ENCODE data around the gene NOS1AP.
A peak's percentile ranks its signal among the peaks of the same experiment; 100 is the strongest.

Gene NOS1AP

DNA sequence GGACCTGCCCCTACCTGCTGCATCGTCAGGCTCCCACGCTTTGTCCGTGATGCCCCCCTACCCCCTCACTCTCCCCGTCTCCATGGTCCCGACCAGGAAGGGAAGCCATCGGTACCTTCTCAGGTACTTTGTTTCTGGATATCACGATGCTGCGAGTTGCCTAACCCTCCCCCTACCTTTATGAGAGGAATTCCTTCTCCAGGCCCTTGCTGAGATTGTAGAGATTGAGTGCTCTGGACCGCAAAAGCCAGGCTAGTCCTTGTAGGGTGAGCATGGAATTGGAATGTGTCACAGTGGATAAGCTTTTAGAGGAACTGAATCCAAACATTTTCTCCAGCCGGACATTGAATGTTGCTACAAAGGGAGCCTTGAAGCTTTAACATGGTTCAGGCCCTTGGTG lies 298.3 kb downstream of the NOS1AP start:
- no peak for DNase-seq (ENCODE audit: low read depth)

DNA sequence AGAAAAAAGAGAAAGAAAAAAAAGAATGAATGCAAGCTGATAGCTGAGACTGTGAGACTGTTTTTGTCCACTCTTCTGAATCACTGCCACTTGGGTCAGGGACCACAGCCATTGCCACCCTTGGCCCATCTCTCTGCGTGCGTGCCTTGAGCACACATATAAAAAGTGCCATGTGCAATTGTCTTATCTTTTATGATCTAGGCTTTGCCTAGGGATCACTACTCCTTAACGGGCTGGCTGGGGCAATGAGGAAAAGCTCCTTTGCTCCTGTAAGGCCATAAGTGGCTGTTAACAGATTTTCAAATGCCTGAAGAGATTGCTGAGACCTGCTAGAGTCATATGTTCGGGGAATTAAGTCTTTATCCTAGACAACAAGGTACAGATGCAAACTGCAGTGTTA lies 299.0 kb downstream of the NOS1AP start:
- DNase-seq (ENCODE audit: low read depth) = no peak

DNA sequence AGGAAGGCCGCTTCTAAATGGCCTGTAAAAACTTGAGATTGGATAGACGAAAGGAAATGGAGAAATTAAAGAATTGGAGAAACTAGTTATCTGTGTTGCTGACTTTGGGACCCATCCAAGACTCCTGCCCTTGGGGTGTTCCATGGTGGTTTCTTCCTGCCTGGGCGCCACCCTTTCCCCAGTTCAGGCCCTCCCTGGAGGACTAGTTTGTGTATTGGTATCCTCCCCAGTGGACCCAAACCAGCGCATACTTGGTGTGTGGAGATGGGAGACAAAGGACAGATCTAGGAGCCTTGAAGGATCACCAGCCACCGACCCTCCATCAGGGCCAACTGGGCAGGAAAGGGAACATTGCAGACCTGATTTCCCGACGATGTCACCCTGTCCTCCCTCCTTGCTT lies 300.1 kb downstream of the NOS1AP start:
- DNase-seq (ENCODE audit: low read depth) = no peak

DNA sequence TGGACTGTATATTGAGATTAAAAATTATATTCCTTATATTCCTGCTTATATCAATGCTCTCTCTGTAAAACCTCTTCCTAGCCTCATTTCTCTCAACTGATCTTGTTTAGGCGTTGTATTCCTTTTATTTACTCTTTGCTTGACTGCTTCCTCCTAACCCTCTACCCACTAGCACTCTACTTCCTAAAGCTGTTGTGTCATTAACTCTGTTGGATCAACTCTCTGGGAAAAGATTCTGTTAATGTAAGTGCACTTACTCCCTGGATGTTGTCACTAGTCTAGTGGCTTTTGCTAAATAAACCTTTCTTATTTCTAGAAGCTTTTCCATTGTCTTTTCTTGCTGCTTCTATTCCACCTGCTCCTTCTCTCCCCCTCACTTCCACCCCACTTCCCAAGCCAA lies 300.7 kb downstream of the NOS1AP start:
- DNase-seq (ENCODE audit: low read depth) = no peak

DNA sequence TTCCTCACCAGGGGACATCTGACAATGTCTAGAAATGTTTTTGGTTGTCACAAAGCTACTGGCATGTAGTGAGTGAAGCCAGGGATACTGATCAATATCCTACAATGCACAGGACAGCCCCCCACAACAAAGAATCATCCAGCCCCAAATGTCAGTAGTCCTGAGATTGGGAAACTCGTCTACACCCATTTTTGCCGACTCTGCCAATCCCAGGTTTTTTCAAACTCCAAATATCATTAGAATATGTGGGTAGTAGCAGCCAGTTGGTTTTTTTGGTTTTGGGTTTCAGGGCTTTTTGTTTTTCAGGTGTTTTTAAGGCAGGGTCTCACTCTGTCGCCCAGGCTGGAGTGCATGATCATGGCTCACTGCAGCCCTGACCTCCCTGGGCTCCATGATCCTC lies 301.2 kb downstream of the NOS1AP start:
- no peak for DNase-seq (ENCODE audit: low read depth)

DNA sequence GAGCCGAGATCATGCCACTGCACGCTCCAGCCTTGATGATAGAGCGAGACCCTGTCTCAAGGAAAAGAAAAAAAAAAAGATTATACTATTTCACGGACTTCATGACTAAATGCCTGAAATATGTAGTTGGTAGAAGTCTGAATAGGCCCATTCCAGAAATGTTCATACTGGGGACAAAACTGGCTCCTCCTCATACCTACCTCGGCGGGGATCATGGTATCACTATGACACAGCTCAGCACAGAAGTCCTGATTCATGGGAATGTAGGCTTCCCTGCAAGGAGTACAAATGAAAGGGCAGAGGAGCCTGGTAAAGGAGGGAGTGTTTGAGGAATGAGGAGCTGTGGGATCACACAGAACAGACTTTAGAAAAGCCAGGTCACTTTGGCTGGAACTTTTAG lies 302.1 kb downstream of the NOS1AP start:
- DNase-seq (ENCODE audit: low read depth) = peak; percentile 60

DNA sequence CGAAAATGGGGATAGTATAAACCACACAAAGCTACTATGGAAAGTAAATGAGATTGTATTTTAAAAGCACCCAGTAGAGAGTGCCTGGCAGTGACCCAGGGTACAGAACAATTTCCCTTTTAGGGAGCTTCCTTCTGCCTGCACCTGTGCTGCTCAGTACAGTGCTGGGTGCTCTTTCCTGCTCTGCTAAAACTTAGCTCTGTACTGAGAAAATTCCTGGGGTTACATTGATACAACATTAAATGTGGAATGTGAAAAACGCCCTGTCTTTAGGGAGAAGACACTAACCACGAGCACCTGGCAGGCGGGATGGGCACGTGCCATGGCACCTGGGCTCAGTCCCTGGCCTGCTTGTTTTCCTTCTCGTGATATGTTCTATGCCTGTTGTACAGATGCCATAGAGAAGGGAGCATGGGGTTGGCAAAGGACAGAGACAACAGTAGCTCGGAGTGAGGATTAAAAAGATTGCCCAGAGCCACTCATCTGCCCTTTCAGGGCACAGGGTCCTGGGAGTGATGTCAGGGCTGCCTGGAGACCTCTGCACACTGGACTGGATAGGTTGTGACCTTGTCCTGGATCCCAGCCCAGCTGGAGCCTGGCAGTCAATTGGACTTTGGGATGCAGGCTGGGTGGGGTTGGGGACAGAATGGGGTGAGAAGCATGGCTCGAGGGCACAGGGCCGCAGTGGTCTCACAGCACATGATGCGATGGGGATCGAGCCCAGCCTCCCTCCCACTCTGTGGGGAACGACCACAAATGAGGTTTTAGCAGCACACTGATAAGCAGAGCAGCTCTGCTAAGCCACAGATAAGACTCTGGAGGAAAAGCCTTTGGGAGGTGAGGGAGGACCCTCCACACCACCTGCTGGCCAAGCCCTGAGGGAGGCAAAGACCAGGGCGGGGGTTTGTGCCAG lies 302.9 kb downstream of the NOS1AP start:
- DNase-seq (ENCODE audit: low read depth) = no peak

DNA sequence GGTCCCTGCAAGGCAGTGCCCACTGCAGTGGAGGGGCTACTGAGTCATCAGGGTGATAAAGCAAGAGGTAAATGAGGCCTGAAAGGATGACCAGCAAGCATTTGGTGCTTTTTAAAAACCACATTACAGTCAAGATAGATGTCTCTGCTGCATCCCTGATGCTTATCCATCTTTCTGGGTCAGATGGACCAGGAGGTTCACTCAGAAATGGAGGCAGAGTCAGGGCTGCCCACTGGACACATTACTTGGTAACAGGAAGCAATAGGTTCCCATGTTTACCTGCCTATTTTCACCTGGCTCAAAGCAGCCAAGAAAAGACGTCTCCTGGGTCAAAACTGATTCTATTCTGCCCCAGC lies 303.6 kb downstream of the NOS1AP start:
- no peak for DNase-seq (ENCODE audit: low read depth)

DNA sequence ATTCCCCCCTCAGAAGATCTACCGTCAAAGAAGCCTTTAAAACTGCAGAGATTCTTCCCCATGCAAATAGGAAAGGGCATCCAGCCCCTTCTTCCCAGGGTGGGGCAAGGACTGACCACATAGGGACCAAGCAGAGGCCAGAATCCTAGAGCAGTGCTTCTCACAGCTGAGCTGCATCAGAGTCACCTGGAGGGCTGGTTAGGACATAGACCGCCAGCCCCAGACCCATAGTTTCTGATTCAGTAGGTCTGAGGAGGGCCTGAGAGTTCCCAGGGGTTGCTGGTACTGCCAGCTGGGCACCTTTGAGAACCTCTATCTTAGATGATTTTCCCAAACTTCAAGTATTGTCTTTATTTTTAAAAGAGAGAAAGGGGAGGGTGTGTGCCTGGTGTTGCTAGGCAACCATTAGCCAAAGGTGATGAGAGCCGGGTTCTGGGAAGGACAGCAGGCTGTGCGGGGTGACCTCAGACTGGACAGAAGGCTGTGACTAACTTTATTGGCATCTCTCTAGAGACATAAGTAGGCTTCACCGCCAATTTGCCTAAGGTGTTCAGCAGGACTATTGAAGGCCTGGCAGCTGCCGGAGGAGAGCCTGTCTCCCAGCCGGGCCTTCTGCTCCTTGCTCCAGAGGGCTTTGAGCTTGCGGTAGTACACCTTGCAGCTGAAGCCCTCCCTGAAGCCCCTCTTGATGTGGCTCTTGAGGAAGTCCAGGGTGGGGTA lies 304.2 kb downstream of the NOS1AP start:
- peak; percentile 74 for DNase-seq (ENCODE audit: low read depth)

DNA sequence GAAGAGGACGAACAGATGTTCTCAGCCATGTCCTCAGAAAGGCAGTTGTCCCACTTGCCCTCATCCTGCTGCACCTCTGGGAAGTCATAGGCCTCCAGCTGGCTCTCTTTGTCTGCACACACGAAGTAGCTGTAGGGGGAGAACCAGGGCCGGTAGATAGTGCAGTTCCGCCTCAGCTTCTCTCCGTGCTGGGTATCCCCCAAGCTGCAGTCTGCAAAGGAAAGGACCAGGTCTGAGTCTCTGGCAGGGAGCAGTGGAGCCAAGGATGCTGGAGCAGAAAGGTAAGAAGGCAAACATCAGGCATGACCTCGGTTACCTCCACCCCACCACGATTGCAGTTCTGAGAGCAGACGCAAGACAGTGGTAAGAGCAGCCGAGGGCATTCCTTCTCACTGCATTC lies 304.9 kb downstream of the NOS1AP start:
- no peak for DNase-seq (ENCODE audit: low read depth)

DNA sequence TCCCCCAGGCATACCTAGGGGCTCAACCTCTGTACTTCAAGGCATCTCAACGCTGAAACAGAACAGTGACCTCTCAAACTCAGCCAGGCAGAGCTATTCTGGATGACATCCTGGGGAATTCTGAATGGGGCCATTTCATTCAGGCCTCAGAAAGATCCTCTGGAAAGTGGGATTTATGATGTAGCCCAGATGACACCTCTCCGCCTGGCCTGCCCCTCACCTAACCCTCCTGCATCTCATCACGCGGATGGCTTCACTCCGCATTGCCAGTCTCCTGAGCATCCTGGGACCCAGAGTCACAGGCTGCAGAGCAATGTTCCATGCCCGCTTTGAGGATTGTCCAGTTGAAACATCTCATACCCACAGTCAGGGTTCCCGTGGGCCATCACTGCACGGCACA lies 306.0 kb downstream of the NOS1AP start:
- no peak for DNase-seq (ENCODE audit: low read depth)

DNA sequence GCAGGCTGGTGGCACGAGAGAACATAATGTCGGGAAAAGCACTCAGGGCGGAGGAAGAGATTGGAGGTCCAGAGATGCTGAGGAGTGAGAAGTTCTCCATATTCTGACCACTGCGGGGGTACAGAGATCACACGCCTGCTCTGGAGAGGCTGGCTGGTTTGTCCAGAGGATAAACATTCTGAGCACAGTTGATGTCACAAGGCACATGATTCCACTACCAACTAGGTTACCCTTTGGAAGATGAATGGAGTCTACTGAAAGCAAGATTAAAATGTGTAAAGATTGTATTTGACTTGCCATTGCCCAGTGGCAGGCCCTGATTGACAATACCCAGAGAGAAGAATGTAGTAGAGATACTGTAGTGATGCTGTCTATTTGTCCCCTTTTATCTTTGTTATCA lies 307.2 kb downstream of the NOS1AP start, which contains the start of gene SPATA46:
SPATA46 (minus strand) TSS at position 164 of the 400 bp plus-strand sequence; CDS start at position 100, 64 bp downstream.
- DNase-seq (ENCODE audit: low read depth) = no peak

DNA sequence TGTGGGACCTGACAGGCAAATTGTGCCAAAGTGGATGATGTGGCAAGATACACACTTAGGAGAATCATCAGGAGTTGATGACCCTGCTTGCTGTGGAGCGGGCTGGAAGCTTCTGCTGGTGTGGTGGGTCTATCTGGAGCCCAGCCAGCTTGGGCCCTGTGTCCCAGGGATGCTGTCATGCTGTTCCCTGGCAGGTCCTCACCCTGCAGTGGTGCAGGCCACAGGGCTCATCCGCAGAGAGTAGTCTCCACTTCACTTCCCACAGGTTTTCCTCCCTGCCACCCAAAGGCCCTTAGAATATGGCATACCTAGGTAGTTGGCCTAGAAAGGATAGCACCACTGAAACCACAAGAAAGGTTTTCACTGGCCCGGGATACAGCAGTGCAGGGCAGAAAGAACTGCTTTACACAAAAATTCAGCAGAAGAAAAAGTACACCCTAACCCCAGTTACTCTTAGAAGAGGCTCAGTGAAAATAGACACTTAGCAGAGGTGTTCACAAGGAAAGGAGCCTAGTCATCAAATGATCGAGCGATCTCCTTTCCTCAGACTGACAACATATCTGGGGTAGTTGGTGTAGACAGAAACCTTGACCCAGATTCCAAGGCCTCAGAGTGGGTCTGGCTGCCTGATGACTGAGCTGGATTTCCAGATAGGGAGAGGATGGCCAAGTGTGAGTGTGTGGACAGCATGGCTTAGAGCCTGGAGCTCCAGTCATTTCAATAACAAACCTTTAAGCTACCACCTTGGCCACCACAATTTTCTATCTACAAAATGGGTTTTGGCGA lies 310.8 kb downstream of the NOS1AP start:
- DNase-seq (ENCODE audit: low read depth) = peak; percentile 49

DNA sequence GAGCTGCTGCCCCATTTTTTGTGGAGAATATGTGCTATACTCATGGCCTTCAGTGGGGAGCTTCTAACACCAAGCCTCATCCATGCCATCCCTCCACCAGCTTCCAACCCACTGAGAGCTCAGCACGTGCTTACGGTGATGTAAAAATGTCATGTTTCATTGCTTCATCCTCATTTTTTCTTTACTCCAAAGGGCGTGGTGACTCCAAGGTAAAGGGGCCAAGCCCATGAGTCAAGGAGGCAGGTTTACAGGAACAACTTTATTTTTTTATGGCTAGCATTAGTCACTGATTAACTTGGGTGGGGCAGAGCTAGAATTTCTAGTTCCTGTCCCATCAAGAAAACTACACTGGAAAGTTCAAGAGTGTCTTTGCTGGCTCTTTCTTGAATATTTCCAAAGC lies 311.9 kb downstream of the NOS1AP start, which contains the start of gene C1orf226:
C1orf226 (plus strand) TSS at position 346 of the 400 bp plus-strand sequence. CDS start 174 bp downstream, outside the sequence.
- no peak for DNase-seq (ENCODE audit: low read depth)

DNA sequence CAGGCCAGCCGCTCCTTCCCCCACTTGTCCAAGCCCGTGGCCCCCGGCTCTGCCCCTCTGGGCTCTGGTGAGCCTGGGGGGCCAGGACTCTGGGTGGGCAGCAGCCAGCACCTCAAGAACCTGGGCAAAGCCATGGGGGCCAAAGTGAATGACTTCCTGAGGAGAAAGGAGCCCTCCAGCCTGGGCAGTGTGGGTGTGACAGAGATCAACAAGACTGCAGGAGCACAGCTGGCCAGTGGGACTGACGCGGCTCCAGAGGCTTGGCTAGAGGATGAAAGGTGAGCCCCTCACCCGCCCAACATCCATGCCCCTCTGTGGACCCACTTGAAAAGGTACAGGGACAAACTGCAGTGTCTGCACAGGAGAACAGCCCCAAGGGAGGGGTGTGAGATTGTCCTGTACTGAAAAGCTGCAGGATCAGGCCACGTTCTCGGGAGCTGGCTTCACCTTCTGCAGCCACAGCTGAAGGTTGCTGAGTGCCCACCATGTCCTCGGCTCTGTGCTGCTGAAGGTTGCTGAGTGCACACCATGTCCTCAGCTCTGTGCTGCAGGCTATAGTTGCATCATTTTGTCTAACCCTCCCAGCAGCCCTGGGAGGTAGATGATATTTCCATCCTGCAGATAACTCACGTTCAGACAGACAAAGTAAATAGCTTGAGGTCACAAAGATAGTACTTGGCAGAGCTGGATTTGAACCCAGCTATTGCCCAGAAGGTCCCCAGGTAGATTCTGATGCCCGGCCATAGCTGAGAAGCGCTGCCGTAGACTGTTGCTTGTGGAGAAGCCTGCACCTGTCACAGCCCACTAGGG lies 312.7 kb downstream of the NOS1AP start:
- no peak for DNase-seq (ENCODE audit: low read depth)

DNA sequence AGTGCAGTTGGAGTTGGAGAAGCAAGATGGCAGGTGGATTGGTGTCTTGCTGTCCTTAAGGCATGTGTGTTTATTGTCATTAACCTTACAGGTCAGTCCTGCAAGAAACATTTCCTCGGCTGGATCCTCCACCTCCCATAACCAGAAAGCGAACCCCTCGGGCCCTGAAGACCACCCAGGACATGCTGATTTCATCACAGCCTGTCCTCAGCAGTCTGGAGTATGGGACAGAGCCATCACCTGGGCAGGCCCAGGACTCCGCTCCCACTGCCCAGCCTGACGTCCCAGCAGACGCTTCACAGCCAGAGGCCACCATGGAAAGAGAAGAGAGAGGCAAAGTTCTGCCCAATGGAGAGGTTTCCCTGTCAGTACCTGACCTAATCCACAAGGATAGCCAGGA lies 313.6 kb downstream of the NOS1AP start:
- no peak for DNase-seq (ENCODE audit: low read depth)

DNA sequence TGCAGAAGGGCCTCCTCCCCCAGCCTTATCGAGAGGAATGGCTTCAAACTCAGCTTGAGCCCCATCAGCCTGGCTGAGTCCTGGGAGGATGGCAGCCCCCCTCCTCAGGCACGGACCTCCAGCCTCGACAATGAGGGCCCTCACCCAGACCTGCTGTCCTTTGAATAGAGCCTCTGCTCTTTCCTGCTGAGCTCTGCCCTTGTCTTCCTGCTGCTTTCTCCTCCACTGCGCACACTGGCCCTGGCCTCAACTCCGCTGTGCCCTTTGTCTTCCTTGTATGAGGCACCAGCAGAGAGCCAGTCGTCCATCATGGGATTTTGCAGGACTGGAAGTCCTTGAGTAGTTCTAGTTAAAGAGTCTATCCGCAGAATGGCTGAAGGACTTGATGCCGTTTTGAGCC lies 314.0 kb downstream of the NOS1AP start:
- DNase-seq (ENCODE audit: low read depth) = no peak

DNA sequence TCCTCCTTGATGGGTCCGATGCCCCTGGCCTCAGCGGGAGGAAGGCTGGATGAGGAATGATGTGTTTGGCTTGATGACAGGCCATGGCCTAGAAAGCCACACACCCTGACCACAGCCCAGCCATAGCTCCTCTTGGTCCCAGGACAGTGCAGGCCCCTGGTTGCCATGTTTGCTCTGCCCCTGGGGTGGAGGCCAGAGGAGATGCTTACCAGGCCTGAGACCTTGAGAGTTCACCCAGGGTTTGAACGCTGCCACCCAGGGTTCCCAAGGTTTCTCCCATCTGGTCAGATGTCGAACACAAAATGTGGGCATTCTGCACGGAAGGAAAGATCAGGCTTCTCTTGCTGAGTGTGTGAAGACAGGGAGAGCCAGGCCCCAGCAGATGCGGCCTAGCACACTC lies 314.6 kb downstream of the NOS1AP start:
- no peak for DNase-seq (ENCODE audit: low read depth)

DNA sequence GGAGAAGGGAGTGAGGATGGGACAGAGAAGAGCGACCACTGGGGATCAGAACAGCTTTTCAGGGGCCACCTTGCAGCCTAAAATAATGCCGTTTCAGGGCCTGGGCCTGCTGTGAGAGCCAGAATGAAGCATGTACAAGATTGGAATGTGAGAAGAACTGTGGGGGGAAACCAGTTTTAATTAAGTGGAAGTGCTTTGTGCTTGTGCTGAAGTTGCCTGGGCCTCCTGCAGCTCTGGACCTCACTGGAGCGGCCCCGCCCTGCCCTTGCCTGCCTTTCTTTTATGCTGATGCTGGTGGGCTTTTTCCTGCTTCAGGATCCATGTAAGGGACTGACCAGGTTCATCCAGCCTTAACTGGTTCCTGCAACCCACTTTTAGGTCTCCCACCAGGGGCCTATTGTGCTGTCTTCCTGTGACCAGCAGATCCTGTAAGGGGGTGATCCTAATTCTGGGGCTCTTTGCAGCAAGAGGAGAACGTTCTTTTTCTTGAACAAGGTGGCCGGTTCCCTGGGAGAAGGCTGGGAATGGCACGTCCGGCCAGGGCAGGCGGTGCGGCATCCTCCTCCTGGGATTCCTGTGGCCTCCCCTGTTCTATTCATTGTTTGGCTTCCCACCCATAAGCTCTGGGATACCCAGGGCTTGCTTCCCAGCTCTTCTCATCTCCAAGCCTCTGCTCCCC lies 315.2 kb downstream of the NOS1AP start:
- DNase-seq (ENCODE audit: low read depth) = no peak

DNA sequence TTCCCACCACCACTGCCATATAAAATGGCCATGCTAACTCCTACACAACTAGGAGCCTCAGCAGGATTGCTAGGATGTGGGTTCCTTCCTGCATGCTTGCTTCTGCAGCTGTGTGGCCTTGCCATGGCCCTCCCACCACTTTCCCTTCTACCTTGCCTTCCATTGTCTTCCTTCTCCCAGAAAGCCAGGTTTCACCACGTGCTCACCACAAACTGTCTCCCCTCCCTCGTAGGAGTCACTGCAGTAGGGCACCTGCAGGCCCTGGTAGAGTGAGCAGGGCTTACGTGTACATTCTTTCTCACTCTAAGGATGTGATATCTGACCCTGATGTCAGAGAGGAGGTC lies 315.8 kb downstream of the NOS1AP start:
- no peak for DNase-seq (ENCODE audit: low read depth)

DNA sequence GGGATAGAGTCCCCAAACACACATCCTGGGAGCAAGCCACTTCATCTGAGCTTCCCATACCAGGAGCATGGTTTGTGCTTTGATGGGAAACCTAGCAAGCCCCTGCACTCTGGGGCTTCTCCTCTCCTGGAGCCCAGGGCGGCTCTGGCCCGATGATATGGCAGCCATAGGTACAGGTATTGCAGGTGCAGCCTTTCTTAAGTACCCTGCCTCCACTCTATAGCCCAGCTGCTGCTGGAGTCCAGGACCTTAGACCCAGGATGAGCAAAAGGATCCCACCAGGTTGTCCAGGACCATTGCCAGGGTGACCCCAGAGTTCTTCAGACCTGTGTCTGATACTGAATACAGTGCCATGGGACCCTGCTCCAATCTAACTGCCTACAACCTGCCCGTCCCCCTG lies 316.2 kb downstream of the NOS1AP start:
- DNase-seq (ENCODE audit: low read depth) = no peak
